ENCODE measurements around the gene B4GALT6. TPM values are rescaled to one million over a fixed set of nuclear protein-coding genes. Genes with fewer than 3 reads are reported as not detected.

The B4GALT6 gene
- total RNA-seq, 3 donors from 2014 or later (not counting 1 experiment from before 2014, with no cell fraction given) = 18.6 to 33.0 (median 20.6) TPM

DNA sequence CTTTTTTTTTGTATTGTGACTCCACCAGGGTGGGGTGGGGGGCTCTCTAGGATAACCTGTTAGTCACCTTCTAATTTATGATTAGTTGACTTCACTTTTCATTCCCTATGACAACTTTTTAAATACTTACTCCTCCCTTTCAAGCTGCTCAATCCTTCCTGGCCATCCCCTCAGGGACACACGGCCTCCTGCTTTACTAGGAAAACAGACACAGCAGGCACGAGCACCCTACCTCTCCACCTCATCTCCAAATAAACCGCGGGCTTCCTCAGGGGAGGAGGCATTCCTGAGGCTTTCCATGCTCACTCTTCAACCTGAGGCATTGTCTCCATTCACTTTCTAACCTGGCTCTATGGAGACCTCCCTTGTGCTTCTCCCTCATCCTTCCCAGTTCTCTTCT lies 33.0 kb downstream of the B4GALT6 start:
- intact Hi-C loops (cut with micrococcal nuclease) = loop anchor here (5.0 kb wide), 1 partner anchor 36 kb away; no protein-coding TSS in a partner anchor
- Histone ChIP-seq H3K4me1 (ENCODE audit: control insufficient read depth, insufficient read depth, low read length) (peaks cover 30% of the 10 kb centered on the region), H3K27me3 (ENCODE audit: control insufficient read depth, insufficient read depth, low read length) (no peaks in the 10 kb centered on the region), H3K4me3 (ENCODE audit: low read length) (no peak overlapping the region), H3K9me3 (ENCODE audit: control insufficient read depth, insufficient read depth, low read length) (no peaks in the 10 kb centered on the region), H3K27ac (ENCODE audit: low read length) (no peak overlapping the region), H3K36me3 (ENCODE audit: control insufficient read depth, insufficient read depth, low read length) (no peaks in the 10 kb centered on the region)
- H3K4me3 Mint-ChIP-seq = peak overlapping the region; percentile 83
- H3K36me3 Mint-ChIP-seq = no peaks in the 10 kb centered on the region
- H3K4me1 Mint-ChIP-seq = peaks cover 47 to 53% of the 10 kb centered on the region in 2 donors
- H3K27ac Mint-ChIP-seq = peak overlapping the region; percentile 72 to 91
- WGBS (ENCODE audit: insufficient coverage) = 86% methylated on average over 4 of the region's 4 CpGs
- no peak for DNase-seq
- TF ChIP-seq, protein P1, sequence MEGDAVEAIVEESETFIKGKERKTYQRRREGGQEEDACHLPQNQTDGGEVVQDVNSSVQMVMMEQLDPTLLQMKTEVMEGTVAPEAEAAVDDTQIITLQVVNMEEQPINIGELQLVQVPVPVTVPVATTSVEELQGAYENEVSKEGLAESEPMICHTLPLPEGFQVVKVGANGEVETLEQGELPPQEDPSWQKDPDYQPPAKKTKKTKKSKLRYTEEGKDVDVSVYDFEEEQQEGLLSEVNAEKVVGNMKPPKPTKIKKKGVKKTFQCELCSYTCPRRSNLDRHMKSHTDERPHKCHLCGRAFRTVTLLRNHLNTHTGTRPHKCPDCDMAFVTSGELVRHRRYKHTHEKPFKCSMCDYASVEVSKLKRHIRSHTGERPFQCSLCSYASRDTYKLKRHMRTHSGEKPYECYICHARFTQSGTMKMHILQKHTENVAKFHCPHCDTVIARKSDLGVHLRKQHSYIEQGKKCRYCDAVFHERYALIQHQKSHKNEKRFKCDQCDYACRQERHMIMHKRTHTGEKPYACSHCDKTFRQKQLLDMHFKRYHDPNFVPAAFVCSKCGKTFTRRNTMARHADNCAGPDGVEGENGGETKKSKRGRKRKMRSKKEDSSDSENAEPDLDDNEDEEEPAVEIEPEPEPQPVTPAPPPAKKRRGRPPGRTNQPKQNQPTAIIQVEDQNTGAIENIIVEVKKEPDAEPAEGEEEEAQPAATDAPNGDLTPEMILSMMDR (IDR thresholded peaks at IDR 0.05) = no peak
- H3K27me3 Mint-ChIP-seq (ENCODE audit: low read depth in 2 of 2) = no peaks in the 10 kb centered on the region
- H3K9me3 Mint-ChIP-seq = no peaks in the 10 kb centered on the region
- ATAC-seq = no peak

DNA sequence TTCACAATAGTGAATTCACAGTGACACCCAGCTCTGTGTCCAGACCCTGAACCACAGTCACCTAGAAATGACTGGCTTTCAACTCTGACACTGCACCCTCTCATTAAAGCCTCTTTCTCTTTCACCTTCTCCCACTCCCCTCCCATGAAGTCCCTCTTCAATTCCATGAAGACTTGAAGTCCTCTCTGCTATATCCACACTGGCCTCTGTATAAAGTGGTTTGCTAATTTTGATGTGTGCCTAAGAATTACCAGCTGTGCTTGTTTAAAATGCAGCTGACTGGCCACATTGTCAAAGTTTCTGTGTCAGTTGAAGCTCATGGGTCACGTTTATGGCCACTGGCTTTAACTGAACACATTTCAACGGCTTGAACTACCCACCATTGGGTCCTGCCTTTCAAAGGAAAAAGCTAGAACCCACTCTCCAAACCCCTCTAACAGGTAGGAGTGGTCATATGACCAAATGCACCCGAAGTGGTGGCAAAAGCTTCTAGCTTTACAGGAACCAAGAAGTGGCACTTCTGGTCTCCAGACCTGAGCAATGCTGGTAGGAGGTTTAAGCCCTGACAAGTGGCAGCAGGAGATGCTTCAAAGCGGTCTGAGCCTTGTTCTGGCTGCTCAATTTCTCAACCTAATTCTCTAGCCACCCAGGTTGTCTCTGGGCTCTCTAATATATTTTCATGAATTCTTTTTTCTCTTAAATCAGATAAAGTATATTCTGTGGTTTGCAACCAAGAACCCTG lies 34.2 kb downstream of the B4GALT6 start:
- Histone ChIP-seq H3K27ac (ENCODE audit: low read length) (peak overlapping the region; percentile 85), H3K36me3 (ENCODE audit: control insufficient read depth, insufficient read depth, low read length) (no peaks in the 10 kb centered on the region), H3K9me3 (ENCODE audit: control insufficient read depth, insufficient read depth, low read length) (no peaks in the 10 kb centered on the region), H3K27me3 (ENCODE audit: control insufficient read depth, insufficient read depth, low read length) (no peaks in the 10 kb centered on the region), H3K4me3 (ENCODE audit: low read length) (no peak overlapping the region), H3K4me1 (ENCODE audit: control insufficient read depth, insufficient read depth, low read length) (peaks cover 30% of the 10 kb centered on the region)
- Mint-ChIP-seq H3K4me1 (peaks cover 56 to 62% of the 10 kb centered on the region in 2 donors), H3K27me3 (ENCODE audit: low read depth in 2 of 2) (no peaks in the 10 kb centered on the region), H3K36me3 (no peaks in the 10 kb centered on the region), H3K4me3 (peak overlapping the region; percentile 83), H3K27ac (peak overlapping the region; percentile 72 to 91), H3K9me3 (no peaks in the 10 kb centered on the region)
- TF ChIP-seq, protein P1 (IDR thresholded peaks at IDR 0.05) = no peak
- DNase-seq = no peak
- intact Hi-C loops (cut with micrococcal nuclease) = loop anchor here (2.0 to 5.0 kb wide), 2 partner anchors 15 to 37 kb away; no protein-coding TSS in a partner anchor
- peak; percentile 52 to 66 (median 59) for ATAC-seq
- WGBS (ENCODE audit: insufficient coverage) = 35% methylated on average over 4 of the region's 4 CpGs

DNA sequence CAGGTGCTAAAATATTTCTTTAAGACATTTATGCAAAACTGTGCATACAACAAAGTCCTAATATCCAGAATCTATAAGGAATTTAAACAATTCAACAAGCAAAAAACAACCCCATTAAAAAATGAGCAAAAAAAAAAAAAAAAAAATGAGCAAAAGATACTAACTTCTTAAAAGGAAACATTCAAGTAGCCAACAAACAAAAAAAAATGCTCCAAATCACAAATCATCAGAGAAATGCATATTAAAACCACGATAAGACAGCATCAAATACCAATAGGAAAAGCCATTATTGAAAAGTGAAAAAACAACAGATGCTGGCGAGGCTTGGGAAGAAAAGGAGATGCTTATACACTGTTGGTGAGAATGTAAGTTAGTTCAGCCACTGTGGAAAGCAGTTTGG lies 34.9 kb downstream of the B4GALT6 start:
- no peaks in the 10 kb centered on the region for H3K27me3 Mint-ChIP-seq (ENCODE audit: low read depth in 2 of 2)
- H3K4me3 ChIP-seq (ENCODE audit: low read length) = no peak overlapping the region
- H3K4me1 ChIP-seq (ENCODE audit: control insufficient read depth, insufficient read depth, low read length) = peaks cover 34% of the 10 kb centered on the region
- ATAC-seq (no peak), DNase-seq (no peak)
- no peak overlapping the region for H3K27ac ChIP-seq (ENCODE audit: low read length)
- WGBS (ENCODE audit: insufficient coverage) = 100% methylated on average over 1 of the region's 2 CpGs
- H3K27me3 ChIP-seq (ENCODE audit: control insufficient read depth, insufficient read depth, low read length) = no peaks in the 10 kb centered on the region
- peaks cover 63 to 69% of the 10 kb centered on the region in 2 donors for H3K4me1 Mint-ChIP-seq
- TF ChIP-seq, protein P1 (IDR thresholded peaks at IDR 0.05) = no peak
- H3K9me3 Mint-ChIP-seq = no peaks in the 10 kb centered on the region
- no peaks in the 10 kb centered on the region for H3K9me3 ChIP-seq (ENCODE audit: control insufficient read depth, insufficient read depth, low read length)
- H3K36me3 ChIP-seq (ENCODE audit: control insufficient read depth, insufficient read depth, low read length) = no peaks in the 10 kb centered on the region
- peak overlapping the region; percentile 83 for H3K4me3 Mint-ChIP-seq
- peak overlapping the region; percentile 72 to 91 for H3K27ac Mint-ChIP-seq
- H3K36me3 Mint-ChIP-seq = no peaks in the 10 kb centered on the region
- intact Hi-C loops (cut with micrococcal nuclease) = loop anchor here (2.0 kb wide), 1 partner anchor 15 kb away; no protein-coding TSS in a partner anchor
